ENCODE results near the gene GPR3. TPM values are rescaled to one million over a fixed set of nuclear protein-coding genes. Genes with fewer than 3 reads are reported as not detected.

The GPR3 gene
- total and polyA plus RNA-seq, 2 of the 13 experiments (the other 11 are each of a cell fraction or from before 2014, with no cell fraction given) = 1.00 to 2.6 TPM

- TF ChIP-seq DBP (CRISPR knock-in tag; IDR thresholded peaks at IDR 0.05; ENCODE audit: not compliant biosample characterization) (no peak), HNRNPH1 (optimal IDR thresholded peaks at IDR 0.05; ENCODE audit: low read depth, low read length) (no peak), NR2F6 (IDR thresholded peaks at IDR 0.05) (no peak), NR2F6 (CRISPR knock-in tag; IDR thresholded peaks at IDR 0.05) (peak; percentile 35), MEF2D (CRISPR knock-in tag; IDR thresholded peaks at IDR 0.05) (no peak), TBX2 (CRISPR knock-in tag; IDR thresholded peaks at IDR 0.05; ENCODE audit: borderline replicate concordance) (peak; percentile 45; the same call in 1 of the 2 replicates), MYC (CRISPR knock-in tag; IDR thresholded peaks at IDR 0.05; ENCODE audit: borderline replicate concordance) (peak; percentile 57; the same call in 1 of the 2 replicates), ZFP37 (CRISPR knock-in tag; IDR thresholded peaks at IDR 0.05; ENCODE audit: borderline replicate concordance) (no peak), XRCC5 (optimal IDR thresholded peaks at IDR 0.05; ENCODE audit: low read length) (no peak), SIN3B (IDR thresholded peaks at IDR 0.05; ENCODE audit: low read length) (no peak), ZNF205 (CRISPR knock-in tag; IDR thresholded peaks at IDR 0.05) (no peak), ZNF879 (CRISPR knock-in tag; IDR thresholded peaks at IDR 0.05) (no peak), SRSF4 (IDR thresholded peaks at IDR 0.05; ENCODE audit: low read depth, low read length, poor library complexity, severe bottlenecking) (no peak), NONO (IDR thresholded peaks at IDR 0.05) (no peak), NONO (CRISPR knock-in tag; conservative IDR thresholded peaks at IDR 0.05) (peak; percentile 77; the same call in 1 of the 2 replicates), JARID2 (CRISPR knock-in tag; IDR thresholded peaks at IDR 0.05; ENCODE audit: insufficient replicate concordance) (no peak), ZBTB37 (CRISPR knock-in tag; IDR thresholded peaks at IDR 0.05) (no peak), SAFB2 (CRISPR knock-in tag; IDR thresholded peaks at IDR 0.05; ENCODE audit: borderline replicate concordance, low read depth) (no peak), LRRFIP1 (CRISPR knock-in tag; conservative IDR thresholded peaks at IDR 0.05) (no peak), HNRNPL (IDR thresholded peaks at IDR 0.05; ENCODE audit: low read depth, low read length) (peak; percentile 75), ZGPAT (CRISPR knock-in tag; IDR thresholded peaks at IDR 0.05) (peak; percentile 48; the same call in 1 of the 2 replicates)
Measured at GRCh38 chr1:27342778-27343638, 49.4 kb upstream of the GPR3 start (continued).
